Esophagus muscularis mucosa (tissue), 4 donors: ENCODE data around the gene NOX3. TPM values are rescaled to one million over a fixed set of nuclear protein-coding genes. Genes with fewer than 3 reads are reported as not detected.
"Not testable (repeated sequence)": the region's sequence is repeated elsewhere in the genome, so short reads cannot be mapped to it uniquely, and the experiment has no call there.

Source experiments
- DNase-seq: peaks from one replicate; pipeline ENCODE4 v3.0.0-alpha.2; 2017; ENCODE audit errors: extremely low spot score
- H3K27ac ChIP-seq, 4 donors: fragments of 200-600 bp; sonication (generic); replicated peaks in 1 of 4; 1 replicate in 3 of 4; 2 replicates in 1 of 4; pipeline ENCODE4 v1.5.1; 2016 to 2019; ENCODE audit warnings: mild to moderate bottlenecking in 1 of 4
- H3K27me3 ChIP-seq, 4 donors: fragments of 200-600 bp; sonication (generic); one replicate each; pipeline versions ENCODE4 v1.5.1 to v1.6.0; 2016 to 2019
- H3K36me3 ChIP-seq, 4 donors: fragments of 200-600 bp; sonication (generic); one replicate each; pipeline ENCODE4 v1.5.1; 2016 to 2019
- H3K4me1 ChIP-seq, 4 donors: fragments of 200-600 bp; sonication (generic); one replicate each; pipeline ENCODE4 v1.5.1; 2016 to 2019
- H3K4me3 ChIP-seq, 4 donors: fragments of 200-600 bp; sonication (generic); 1 replicate in 2 of 4; 2 replicates in 2 of 4; pipeline ENCODE4 v1.5.1; 2016 to 2019; ENCODE audit warnings: mild to moderate bottlenecking in 4 of 4, moderate library complexity in 1 of 4
- H3K9me3 ChIP-seq, 4 donors: fragments of 200-600 bp; sonication (generic); 1 replicate in 3 of 4; 2 replicates in 1 of 4; pipeline ENCODE4 v1.5.1; 2016 to 2019
- EP300 ChIP-seq: sonication (generic); formaldehyde crosslinking; IDR thresholded peaks from one replicate; pipeline ENCODE4 v1.6.1; 2017; ENCODE audit warnings: antibody characterized with exemption
- POLR2A ChIP-seq: fragments of 450-650 bp; IDR thresholded peaks from one replicate; pipeline ENCODE4 v1.6.1; 2017; ENCODE audit warnings: antibody characterized with exemption, moderate library complexity, mild to moderate bottlenecking, low read depth
- POLR2AphosphoS5 ChIP-seq, 2 donors: sonication (generic); formaldehyde crosslinking; IDR thresholded peaks; one replicate each; pipeline ENCODE4 v1.6.1; 2017; ENCODE audit warnings: antibody characterized with exemption in 2 of 2
- WGBS: methylation state at CpG from one replicate; pipeline ENCODE4 v1.1.5; 2018; 5-methylcytosine and 5-hydroxymethylcytosine counted together
- intact Hi-C: fragments of 100-400 bp; cut with DNase I; formaldehyde crosslinking; loops from one replicate; pipeline ENCODE4 v1.15.1; 2023
- total RNA-seq, 4 donors: library from RNA; depleted of rRNA; stranded (reverse); fragments of >200 nt; gene quantifications; one replicate each; pipeline versions ENCODE4 v1.1.0 to v1.2.1, GENCODE V29; 2016
- TF ChIP-seq, protein P1 (sequence below), 3 experiments: fragments of 200-600 bp in 2 of 3; fragments of 450-650 bp in 1 of 3; sonication (generic) in 2 of 3; IDR thresholded peaks; one replicate each; pipeline ENCODE4 v1.5.1; 2017 to 2019; ENCODE audit warnings: antibody characterized with exemption in 3 of 3, mild to moderate bottlenecking in 2 of 3, moderate library complexity in 1 of 3

Gene NOX3
- total RNA-seq, 4 donors from 2014 or later, result not detected

DNA sequence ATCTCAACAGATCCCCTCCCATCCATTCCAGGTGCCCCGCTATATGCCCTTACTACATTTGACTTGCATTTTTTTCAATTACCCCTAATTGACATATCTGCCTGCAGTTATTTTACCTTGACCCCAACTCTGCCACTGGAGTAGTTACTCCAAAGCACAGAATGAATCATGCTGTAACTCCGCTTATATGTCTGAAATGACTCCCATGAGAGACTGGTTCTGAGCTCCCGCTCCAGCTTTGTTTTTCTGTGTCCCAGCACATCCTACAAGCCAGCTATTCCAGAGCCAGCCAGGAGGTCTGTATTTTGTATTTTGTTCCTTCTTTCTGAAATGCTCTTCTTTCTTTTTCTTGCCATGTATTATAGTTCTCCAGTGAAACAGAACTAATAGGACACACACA lies 10.9 kb upstream of the NOX3 start:
- no peak for DNase-seq
- WGBS, result 94% methylated on average over 3 of the region's 3 CpGs
- intact Hi-C loops, result no loop called here
- Histone ChIP-seq H3K27ac (no peak overlapping the region), H3K27me3 (no peaks in the 10 kb centered on the region), H3K36me3 (no peaks in the 10 kb centered on the region), H3K9me3 (peaks cover 0 to 14% (median 8%) of the 10 kb centered on the region in 4 donors), H3K4me3 (no peak overlapping the region), H3K4me1 (peaks cover 0 to under 1% (median 0%) of the 10 kb centered on the region in 4 donors)
- TF ChIP-seq EP300, result no peak
- no peak for TF ChIP-seq POLR2AphosphoS5 (IDR thresholded peaks at IDR 0.05)
- TF ChIP-seq POLR2A, result no peak
- TF ChIP-seq, protein P1, sequence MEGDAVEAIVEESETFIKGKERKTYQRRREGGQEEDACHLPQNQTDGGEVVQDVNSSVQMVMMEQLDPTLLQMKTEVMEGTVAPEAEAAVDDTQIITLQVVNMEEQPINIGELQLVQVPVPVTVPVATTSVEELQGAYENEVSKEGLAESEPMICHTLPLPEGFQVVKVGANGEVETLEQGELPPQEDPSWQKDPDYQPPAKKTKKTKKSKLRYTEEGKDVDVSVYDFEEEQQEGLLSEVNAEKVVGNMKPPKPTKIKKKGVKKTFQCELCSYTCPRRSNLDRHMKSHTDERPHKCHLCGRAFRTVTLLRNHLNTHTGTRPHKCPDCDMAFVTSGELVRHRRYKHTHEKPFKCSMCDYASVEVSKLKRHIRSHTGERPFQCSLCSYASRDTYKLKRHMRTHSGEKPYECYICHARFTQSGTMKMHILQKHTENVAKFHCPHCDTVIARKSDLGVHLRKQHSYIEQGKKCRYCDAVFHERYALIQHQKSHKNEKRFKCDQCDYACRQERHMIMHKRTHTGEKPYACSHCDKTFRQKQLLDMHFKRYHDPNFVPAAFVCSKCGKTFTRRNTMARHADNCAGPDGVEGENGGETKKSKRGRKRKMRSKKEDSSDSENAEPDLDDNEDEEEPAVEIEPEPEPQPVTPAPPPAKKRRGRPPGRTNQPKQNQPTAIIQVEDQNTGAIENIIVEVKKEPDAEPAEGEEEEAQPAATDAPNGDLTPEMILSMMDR (IDR thresholded peaks at IDR 0.05), result no peak

DNA sequence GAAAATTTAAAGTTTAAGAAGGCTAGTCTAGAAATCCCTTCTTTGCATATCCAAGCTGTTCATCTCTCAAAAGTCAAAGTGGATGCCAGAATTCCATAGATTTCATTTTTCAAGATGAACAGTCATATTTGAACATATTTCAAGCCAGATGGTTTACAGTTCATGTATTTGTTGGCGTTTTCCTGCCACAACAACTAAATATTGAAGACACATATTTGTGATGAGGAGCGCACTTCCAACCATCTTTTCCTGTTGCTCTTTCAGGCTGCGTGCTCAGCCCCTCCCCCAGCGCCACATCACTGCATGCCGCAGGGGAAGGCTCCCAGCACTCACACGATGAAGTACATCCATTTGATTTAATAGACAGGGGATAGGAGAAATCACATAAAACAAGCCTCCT lies 5.9 kb upstream of the NOX3 start:
- Histone ChIP-seq H3K27me3 (no peaks in the 10 kb centered on the region), H3K36me3 (no peaks in the 10 kb centered on the region), H3K27ac (no peak overlapping the region), H3K4me3 (peak overlapping the region in 1 of 4 donors; percentile 15), H3K9me3 (no peaks in the 10 kb centered on the region), H3K4me1 (peaks cover 0 to 5% (median 0%) of the 10 kb centered on the region in 4 donors)
- TF ChIP-seq EP300 (no peak), POLR2AphosphoS5 (IDR thresholded peaks at IDR 0.05) (no peak), POLR2A (no peak)
- TF ChIP-seq, protein P1 (IDR thresholded peaks at IDR 0.05), result no peak
- no peak for DNase-seq
- intact Hi-C loops, result no loop called here
- WGBS, result 61% methylated on average over 6 of the region's 6 CpGs

DNA sequence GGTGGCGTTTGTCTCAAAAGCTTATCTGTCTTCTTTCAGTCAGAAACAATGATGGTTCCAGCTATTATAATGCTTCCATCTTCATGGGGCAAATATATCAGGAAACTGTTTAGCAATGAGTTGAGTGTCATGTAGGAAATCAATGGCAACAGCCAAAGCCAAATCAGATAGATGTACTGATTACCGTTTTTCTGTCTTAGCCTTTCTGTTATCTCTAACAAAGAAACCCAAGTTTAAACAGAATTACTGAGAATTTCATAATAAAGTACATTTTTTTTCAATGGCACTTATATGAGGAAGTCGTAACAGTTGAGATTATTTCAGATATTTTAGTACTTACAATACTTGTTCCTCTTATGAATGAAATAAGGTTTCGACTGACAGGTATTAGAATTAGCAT lies 1.2 kb downstream of the NOX3 start:
- Histone ChIP-seq H3K4me3 (no peak overlapping the region), H3K36me3 (no peaks in the 10 kb centered on the region), H3K4me1 (peaks cover 0 to 3% (median 2%) of the 10 kb centered on the region in 4 donors), H3K9me3 (no peaks in the 10 kb centered on the region), H3K27ac (no peak overlapping the region), H3K27me3 (no peaks in the 10 kb centered on the region)
- intact Hi-C loops, result no loop called here
- no peak for DNase-seq
- no peak for TF ChIP-seq POLR2A
- TF ChIP-seq, protein P1 (IDR thresholded peaks at IDR 0.05), result no peak
- TF ChIP-seq EP300, result no peak
- no peak for TF ChIP-seq POLR2AphosphoS5 (IDR thresholded peaks at IDR 0.05)
- WGBS, result 65% methylated on average over 4 of the region's 4 CpGs

DNA sequence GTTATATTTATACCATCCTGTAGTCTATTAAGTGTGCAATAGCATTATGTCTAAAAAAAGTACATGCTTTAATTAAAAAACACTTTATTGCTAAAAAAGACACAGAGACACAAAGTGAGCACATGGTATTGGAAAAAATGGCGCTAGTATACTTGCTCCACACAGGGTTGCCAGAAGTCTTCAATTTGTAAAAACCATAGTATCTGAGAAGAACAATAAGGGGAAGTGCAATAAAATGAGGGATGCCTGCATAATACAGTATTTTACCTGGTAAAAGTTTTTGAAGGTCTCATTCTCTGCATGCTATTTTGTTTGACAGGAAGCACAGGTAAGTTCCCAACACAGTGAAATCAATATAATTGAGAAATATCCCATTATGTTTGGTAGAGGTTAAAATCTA lies 1.6 kb downstream of the NOX3 start:
- H3K9me3 ChIP-seq, result no peaks in the 10 kb centered on the region
- 83% methylated on average over 1 of the region's 1 CpG for WGBS
- H3K27me3 ChIP-seq, result no peaks in the 10 kb centered on the region
- no peak overlapping the region for H3K27ac ChIP-seq
- H3K36me3 ChIP-seq, result no peaks in the 10 kb centered on the region
- H3K4me1 ChIP-seq, result peaks cover 4 to 8% (median 7%) of the 10 kb centered on the region in 4 donors
- no peak for DNase-seq
- no peak for TF ChIP-seq POLR2AphosphoS5 (IDR thresholded peaks at IDR 0.05)
- TF ChIP-seq POLR2A, result no peak
- TF ChIP-seq EP300, result no peak
- TF ChIP-seq, protein P1 (IDR thresholded peaks at IDR 0.05), result no peak
- no peak overlapping the region for H3K4me3 ChIP-seq
- intact Hi-C loops, result no loop called here

DNA sequence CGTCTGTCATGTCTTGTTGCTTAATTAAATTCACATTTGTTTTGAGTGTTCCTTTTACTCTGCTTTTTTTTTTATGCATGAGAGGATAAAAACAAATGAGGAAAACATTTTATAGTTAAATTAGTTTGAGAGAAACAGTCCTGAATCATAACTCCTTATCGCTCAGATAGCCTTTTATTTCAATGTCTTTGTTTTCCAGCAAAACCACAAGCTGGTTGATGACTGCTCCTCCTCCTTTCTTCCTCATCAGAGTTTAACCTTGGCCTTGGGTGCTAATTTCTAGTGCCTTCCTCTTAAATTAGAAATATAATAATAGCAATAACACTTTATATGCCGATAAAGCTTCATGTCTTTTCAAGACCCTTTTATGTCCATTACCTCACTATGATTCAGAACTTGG lies 3.1 kb downstream of the NOX3 start:
- Histone ChIP-seq H3K36me3 (no peaks in the 10 kb centered on the region), H3K27me3 (no peaks in the 10 kb centered on the region), H3K4me3 (no peak overlapping the region), H3K27ac (no peak overlapping the region), H3K4me1 (peaks cover 7 to 12% (median 11%) of the 10 kb centered on the region in 4 donors), H3K9me3 (no peaks in the 10 kb centered on the region)
- no peak for DNase-seq
- WGBS, result 87% methylated on average over 3 of the region's 3 CpGs
- intact Hi-C loops, result no loop called here
- TF ChIP-seq EP300 (no peak), POLR2A (no peak), POLR2AphosphoS5 (IDR thresholded peaks at IDR 0.05) (no peak)
- TF ChIP-seq, protein P1 (IDR thresholded peaks at IDR 0.05), result no peak

DNA sequence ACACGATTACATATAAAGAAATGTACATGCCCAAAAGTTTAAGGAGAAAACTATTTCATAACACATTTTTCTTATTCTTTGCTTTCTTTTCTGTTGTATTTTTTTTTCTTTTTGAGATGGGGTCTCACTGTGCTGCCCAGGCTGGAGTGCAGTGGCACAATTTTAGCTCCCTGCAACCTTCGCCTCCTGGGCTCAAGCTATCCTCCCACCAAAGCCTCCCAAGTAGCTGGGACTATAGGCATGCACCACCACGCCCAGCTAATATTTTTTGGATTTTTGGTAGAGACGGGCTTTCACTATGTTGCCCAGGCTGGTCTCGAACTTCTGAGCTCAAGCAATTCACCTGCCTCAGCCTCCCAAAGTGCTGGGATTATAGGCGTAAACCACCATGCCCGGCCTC lies 4.1 kb downstream of the NOX3 start:
- H3K27ac ChIP-seq, H3K27me3 ChIP-seq, H3K9me3 ChIP-seq, H3K4me3 ChIP-seq, H3K36me3 ChIP-seq, DNase-seq, intact Hi-C loops: not testable (repeated sequence)
- peaks cover 7 to 12% (median 11%) of the 10 kb centered on the region in 4 donors for H3K4me1 ChIP-seq
- 93% methylated on average over 7 of the region's 7 CpGs for WGBS
